Measurements from ENCODE around the gene ASPSCR1. TPM values are rescaled to one million over a fixed set of nuclear protein-coding genes. Genes with fewer than 3 reads are reported as not detected.

ASPSCR1 gene
- total and polyA plus RNA-seq, 2 of the 13 experiments (the other 11 are each of a cell fraction or from before 2014, with no cell fraction given), result 274 to 314 TPM

- TF ChIP-seq UBTF (CRISPR knock-in tag; IDR thresholded peaks at IDR 0.05) (peak; percentile 68), GRHL1 (CRISPR knock-in tag; conservative IDR thresholded peaks at IDR 0.05) (no peak), ZNF282 (IDR thresholded peaks at IDR 0.05; ENCODE audit: partially characterized antibody) (no peak), HOXD1 (CRISPR knock-in tag; IDR thresholded peaks at IDR 0.05) (no peak), KLF12 (CRISPR knock-in tag; IDR thresholded peaks at IDR 0.05; ENCODE audit: borderline replicate concordance) (no peak; the same call in 1 of the 2 replicates), ZNF670 (CRISPR knock-in tag; IDR thresholded peaks at IDR 0.05; ENCODE audit: borderline replicate concordance) (0 out of 2 replicates have a peak, but pooled peaks have one; percentile 22), HNF1B (CRISPR knock-in tag; IDR thresholded peaks at IDR 0.05) (no peak; the same call in 1 of the 2 replicates), JUNB (CRISPR knock-in tag; IDR thresholded peaks at IDR 0.05; ENCODE audit: borderline replicate concordance) (no peak), MXD1 (CRISPR knock-in tag; IDR thresholded peaks at IDR 0.05) (0 out of 2 replicates have a peak, but pooled peaks have one; percentile 43), ARID5B (CRISPR knock-in tag; IDR thresholded peaks at IDR 0.05) (0 out of 2 replicates have a peak, but pooled peaks have one; percentile 2), ZSCAN25 (CRISPR knock-in tag; IDR thresholded peaks at IDR 0.05) (peak; percentile 29; the same call in 1 of the 2 replicates), POLR2G (IDR thresholded peaks at IDR 0.05; ENCODE audit: low read depth, low read length) (peak; percentile 37; the same call in 1 of the 2 replicates), ZNF563 (CRISPR knock-in tag; IDR thresholded peaks at IDR 0.05) (peak; percentile 63; the same call in 1 of the 2 replicates), MEIS2 (CRISPR knock-in tag; IDR thresholded peaks at IDR 0.05) (0 out of 2 replicates have a peak, but pooled peaks have one; percentile 1), TBX2 (CRISPR knock-in tag; IDR thresholded peaks at IDR 0.05; ENCODE audit: borderline replicate concordance) (peak; percentile 39; the same call in 1 of the 2 replicates)
Measured at GRCh38 chr17:82050761-82051641, 73.6 kb downstream of the ASPSCR1 start (continued).
